Glutamatergic neuron (in vitro differentiated cells): ENCODE results near the gene TUBG1. TPM values are rescaled to one million over a fixed set of nuclear protein-coding genes. Genes with fewer than 3 reads are reported as not detected.

Experiments used
- DNase-seq: peaks from one replicate; pipeline ENCODE4 v3.0.0; 2022
- H3K27ac Mint-ChIP-seq: one replicate; pipeline ENCODE4 v1.8.0; 2020; ENCODE audit warnings: mild to moderate bottlenecking, mixed read lengths, inconsistent platforms; ENCODE audit not compliant: unreplicated experiment
- H3K27me3 Mint-ChIP-seq: one replicate; pipeline ENCODE4 v1.8.0; 2020; ENCODE audit warnings: mild to moderate bottlenecking, moderate library complexity, mixed read lengths, inconsistent platforms; ENCODE audit not compliant: unreplicated experiment
- H3K36me3 Mint-ChIP-seq: one replicate; pipeline ENCODE4 v1.8.0; 2020; ENCODE audit warnings: mild to moderate bottlenecking, mixed read lengths, inconsistent platforms; ENCODE audit not compliant: unreplicated experiment
- H3K4me1 Mint-ChIP-seq: one replicate; pipeline ENCODE4 v1.8.0; 2020; ENCODE audit warnings: mild to moderate bottlenecking, low read depth, mixed read lengths, inconsistent platforms; ENCODE audit not compliant: unreplicated experiment
- H3K4me3 Mint-ChIP-seq: one replicate; pipeline ENCODE4 v1.8.0; 2020; ENCODE audit warnings: mild to moderate bottlenecking, mixed read lengths, inconsistent platforms; ENCODE audit not compliant: unreplicated experiment
- H3K9me3 Mint-ChIP-seq: one replicate; pipeline ENCODE4 v1.8.0; 2020; ENCODE audit warnings: mild to moderate bottlenecking, moderate library complexity, mixed read lengths, inconsistent platforms; ENCODE audit not compliant: unreplicated experiment
- CTCF ChIP-seq: fragments of 200-600 bp; sonication (generic); IDR thresholded peaks from one replicate; pipeline ENCODE4 v1.5.0; 2021; ENCODE audit not compliant: partially characterized antibody, unreplicated experiment
- total RNA-seq: library from RNA; stranded (reverse); fragmentation: NEBNext Ultra II Directional; extraction: Animal tissue kit (Norgen Biotek cat#: 25700); gene quantifications from one replicate; pipeline ENCODE4 v1.2.1, GENCODE V29; 2021; ENCODE audit not compliant: unreplicated experiment

TUBG1 gene
- total RNA-seq, 1 donor from 2014 or later, result 74.2 TPM

GRCh38 chr17:42647778-42648177 lies 38.3 kb downstream of the TUBG1 start:
- no peak overlapping the region for H3K27ac Mint-ChIP-seq
- TF ChIP-seq CTCF, result no peak
- H3K36me3 Mint-ChIP-seq, result no peaks in the 10 kb centered on the region
- no peaks in the 10 kb centered on the region for H3K9me3 Mint-ChIP-seq
- DNase-seq, result no peak
- no peak overlapping the region for H3K4me3 Mint-ChIP-seq
- H3K4me1 Mint-ChIP-seq, result peaks cover 1% of the 10 kb centered on the region
- H3K27me3 Mint-ChIP-seq, result peaks cover 2% of the 10 kb centered on the region

- TF ChIP-seq CTCF, result no peak
- Mint-ChIP-seq H3K4me1 (peaks cover 7% of the 10 kb centered on the region), H3K27me3 (peaks cover 8% of the 10 kb centered on the region), H3K27ac (no peak overlapping the region), H3K9me3 (no peaks in the 10 kb centered on the region), H3K36me3 (no peaks in the 10 kb centered on the region), H3K4me3 (no peak overlapping the region)
- DNase-seq, result no peak
Observed at GRCh38 chr17:42651392-42651791, 41.9 kb downstream of the TUBG1 start.

GRCh38 chr17:42653179-42654124 lies 44.0 kb downstream of the TUBG1 start:
- TF ChIP-seq CTCF, result no peak
- DNase-seq, result no peak
- peaks cover 6% of the 10 kb centered on the region for H3K27me3 Mint-ChIP-seq
- H3K27ac Mint-ChIP-seq, result no peak overlapping the region
- peaks cover 7% of the 10 kb centered on the region for H3K4me1 Mint-ChIP-seq
- no peaks in the 10 kb centered on the region for H3K36me3 Mint-ChIP-seq
- peak overlapping the region; percentile 26 for H3K4me3 Mint-ChIP-seq
- H3K9me3 Mint-ChIP-seq, result no peaks in the 10 kb centered on the region

GRCh38 chr17:42655528-42655927 lies 46.0 kb downstream of the TUBG1 start:
- no peak for DNase-seq
- peaks cover 7% of the 10 kb centered on the region for H3K4me1 Mint-ChIP-seq
- H3K27ac Mint-ChIP-seq, result no peak overlapping the region
- no peaks in the 10 kb centered on the region for H3K9me3 Mint-ChIP-seq
- TF ChIP-seq CTCF, result no peak
- H3K27me3 Mint-ChIP-seq, result peaks cover 5% of the 10 kb centered on the region
- no peaks in the 10 kb centered on the region for H3K36me3 Mint-ChIP-seq
- H3K4me3 Mint-ChIP-seq, result no peak overlapping the region
